ENCODE measurements around the gene MYH11.

GRCh38 chr16:15865742-15866141 lies 8.9 kb upstream of the MYH11 start:
- TF ChIP-seq TBL1XR1 (IDR thresholded peaks at IDR 0.05; ENCODE audit: low read depth, low read length) = no peak
- TF ChIP-seq POLR2AphosphoS5 (IDR thresholded peaks at IDR 0.05; ENCODE audit: low read length) = no peak
- TF ChIP-seq CHD1 (IDR thresholded peaks at IDR 0.05; ENCODE audit: low read depth, low read length) = no peak
- no peak for TF ChIP-seq ELK1 (IDR thresholded peaks at IDR 0.05; ENCODE audit: low read depth, low read length)
- TF ChIP-seq, protein P1, sequence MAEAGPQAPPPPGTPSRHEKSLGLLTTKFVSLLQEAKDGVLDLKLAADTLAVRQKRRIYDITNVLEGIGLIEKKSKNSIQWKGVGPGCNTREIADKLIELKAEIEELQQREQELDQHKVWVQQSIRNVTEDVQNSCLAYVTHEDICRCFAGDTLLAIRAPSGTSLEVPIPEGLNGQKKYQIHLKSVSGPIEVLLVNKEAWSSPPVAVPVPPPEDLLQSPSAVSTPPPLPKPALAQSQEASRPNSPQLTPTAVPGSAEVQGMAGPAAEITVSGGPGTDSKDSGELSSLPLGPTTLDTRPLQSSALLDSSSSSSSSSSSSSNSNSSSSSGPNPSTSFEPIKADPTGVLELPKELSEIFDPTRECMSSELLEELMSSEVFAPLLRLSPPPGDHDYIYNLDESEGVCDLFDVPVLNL (IDR thresholded peaks at IDR 0.05; ENCODE audit: low read depth, low read length) = no peak
- TF ChIP-seq, protein P2, sequence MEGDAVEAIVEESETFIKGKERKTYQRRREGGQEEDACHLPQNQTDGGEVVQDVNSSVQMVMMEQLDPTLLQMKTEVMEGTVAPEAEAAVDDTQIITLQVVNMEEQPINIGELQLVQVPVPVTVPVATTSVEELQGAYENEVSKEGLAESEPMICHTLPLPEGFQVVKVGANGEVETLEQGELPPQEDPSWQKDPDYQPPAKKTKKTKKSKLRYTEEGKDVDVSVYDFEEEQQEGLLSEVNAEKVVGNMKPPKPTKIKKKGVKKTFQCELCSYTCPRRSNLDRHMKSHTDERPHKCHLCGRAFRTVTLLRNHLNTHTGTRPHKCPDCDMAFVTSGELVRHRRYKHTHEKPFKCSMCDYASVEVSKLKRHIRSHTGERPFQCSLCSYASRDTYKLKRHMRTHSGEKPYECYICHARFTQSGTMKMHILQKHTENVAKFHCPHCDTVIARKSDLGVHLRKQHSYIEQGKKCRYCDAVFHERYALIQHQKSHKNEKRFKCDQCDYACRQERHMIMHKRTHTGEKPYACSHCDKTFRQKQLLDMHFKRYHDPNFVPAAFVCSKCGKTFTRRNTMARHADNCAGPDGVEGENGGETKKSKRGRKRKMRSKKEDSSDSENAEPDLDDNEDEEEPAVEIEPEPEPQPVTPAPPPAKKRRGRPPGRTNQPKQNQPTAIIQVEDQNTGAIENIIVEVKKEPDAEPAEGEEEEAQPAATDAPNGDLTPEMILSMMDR (IDR thresholded peaks at IDR 0.05 in 2 of 3, conservative IDR thresholded peaks at IDR 0.05 in 1 of 3; ENCODE audit: control insufficient read depth in 2 of 3, extremely low read depth in 1 of 3, insufficient read depth in 1 of 3, low read depth in 3 of 3, low read length in 3 of 3) = no peak
- no peak for TF ChIP-seq CHD4 (IDR thresholded peaks at IDR 0.05)
- no peak for TF ChIP-seq EZH2 (IDR thresholded peaks at IDR 0.05; ENCODE audit: borderline replicate concordance, control insufficient read depth, low read depth, low read length)
- no peak for TF ChIP-seq EP300 (IDR thresholded peaks at IDR 0.05; ENCODE audit: borderline replicate concordance in 1 of 2, control insufficient read depth in 1 of 2, low read depth in 2 of 2, low read length in 2 of 2)
- no peak for TF ChIP-seq CHD2 (IDR thresholded peaks at IDR 0.05; ENCODE audit: borderline replicate concordance, low read depth, low read length)
- TF ChIP-seq POLR2A (IDR thresholded peaks at IDR 0.05; ENCODE audit: low read depth, low read length) = no peak
- TF ChIP-seq MEF2A (IDR thresholded peaks at IDR 0.05; ENCODE audit: insufficient read depth, low read depth, low read length) = no peak
- TF ChIP-seq, protein P3, sequence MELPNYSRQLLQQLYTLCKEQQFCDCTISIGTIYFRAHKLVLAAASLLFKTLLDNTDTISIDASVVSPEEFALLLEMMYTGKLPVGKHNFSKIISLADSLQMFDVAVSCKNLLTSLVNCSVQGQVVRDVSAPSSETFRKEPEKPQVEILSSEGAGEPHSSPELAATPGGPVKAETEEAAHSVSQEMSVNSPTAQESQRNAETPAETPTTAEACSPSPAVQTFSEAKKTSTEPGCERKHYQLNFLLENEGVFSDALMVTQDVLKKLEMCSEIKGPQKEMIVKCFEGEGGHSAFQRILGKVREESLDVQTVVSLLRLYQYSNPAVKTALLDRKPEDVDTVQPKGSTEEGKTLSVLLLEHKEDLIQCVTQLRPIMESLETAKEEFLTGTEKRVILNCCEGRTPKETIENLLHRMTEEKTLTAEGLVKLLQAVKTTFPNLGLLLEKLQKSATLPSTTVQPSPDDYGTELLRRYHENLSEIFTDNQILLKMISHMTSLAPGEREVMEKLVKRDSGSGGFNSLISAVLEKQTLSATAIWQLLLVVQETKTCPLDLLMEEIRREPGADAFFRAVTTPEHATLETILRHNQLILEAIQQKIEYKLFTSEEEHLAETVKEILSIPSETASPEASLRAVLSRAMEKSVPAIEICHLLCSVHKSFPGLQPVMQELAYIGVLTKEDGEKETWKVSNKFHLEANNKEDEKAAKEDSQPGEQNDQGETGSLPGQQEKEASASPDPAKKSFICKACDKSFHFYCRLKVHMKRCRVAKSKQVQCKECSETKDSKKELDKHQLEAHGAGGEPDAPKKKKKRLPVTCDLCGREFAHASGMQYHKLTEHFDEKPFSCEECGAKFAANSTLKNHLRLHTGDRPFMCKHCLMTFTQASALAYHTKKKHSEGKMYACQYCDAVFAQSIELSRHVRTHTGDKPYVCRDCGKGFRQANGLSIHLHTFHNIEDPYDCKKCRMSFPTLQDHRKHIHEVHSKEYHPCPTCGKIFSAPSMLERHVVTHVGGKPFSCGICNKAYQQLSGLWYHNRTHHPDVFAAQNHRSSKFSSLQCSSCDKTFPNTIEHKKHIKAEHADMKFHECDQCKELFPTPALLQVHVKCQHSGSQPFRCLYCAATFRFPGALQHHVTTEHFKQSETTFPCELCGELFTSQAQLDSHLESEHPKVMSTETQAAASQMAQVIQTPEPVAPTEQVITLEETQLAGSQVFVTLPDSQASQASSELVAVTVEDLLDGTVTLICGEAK (IDR thresholded peaks at IDR 0.05; ENCODE audit: borderline replicate concordance) = no peak
- no peak for TF ChIP-seq FOXK2 (IDR thresholded peaks at IDR 0.05)
